H1 (cell line): Measurements from ENCODE around the gene PPP1R27. TPM values are rescaled to one million over a fixed set of nuclear protein-coding genes. Genes with fewer than 3 reads are reported as not detected.

ENCODE experiments used
- KDM5A ChIP-seq: fragments of 200-600 bp; IDR thresholded peaks from 2 replicates; pipeline ENCODE4 v1.7.1; 2012; ENCODE audit warnings: mild to moderate bottlenecking, low read length, inconsistent platforms, mixed read lengths
- polyA plus RNA-seq, 7 experiments: library from polyadenylated mRNA; depleted of rRNA in 3 of 7; stranded (reverse) in 5 of 7; unstranded in 2 of 7; fragments of >200 nt in 5 of 7; fragments of 200-250 nt in 2 of 7; gene quantifications; 1 replicate in 5 of 7; 2 replicates in 1 of 7; 4 replicates in 1 of 7; pipeline versions ENCODE4 v1.2.1 to v1.2.3, GENCODE V29; 2011 to 2013; ENCODE audit warnings: missing spikeins in 2 of 7, mixed read lengths in 2 of 7
- total RNA-seq: library from RNA; stranded (reverse); fragmentation: NEBNext Ultra II Directional; extraction: Animal tissue kit (Norgen Biotek cat#: 25700); gene quantifications from 2 replicates; pipeline ENCODE4 v1.2.1, GENCODE V29; 2021

Gene PPP1R27
- total and polyA plus RNA-seq, 2 of the 8 experiments (the other 6 are each of a cell fraction or from before 2014, with no cell fraction given) = 0.27 TPM; not detected in 1

GRCh38 chr17:81805707-81806460 lies 29.0 kb downstream of the PPP1R27 start (continued):
- no peak for TF ChIP-seq KDM5A
